ENCODE measurements around the gene USP49. TPM values are rescaled to one million over a fixed set of nuclear protein-coding genes. Genes with fewer than 3 reads are reported as not detected.

Gene USP49
- total and polyA plus RNA-seq, 2 of the 13 experiments (the other 11 are each of a cell fraction or from before 2014, with no cell fraction given): 2.9 to 4.3 TPM

- TF ChIP-seq, protein P1, sequence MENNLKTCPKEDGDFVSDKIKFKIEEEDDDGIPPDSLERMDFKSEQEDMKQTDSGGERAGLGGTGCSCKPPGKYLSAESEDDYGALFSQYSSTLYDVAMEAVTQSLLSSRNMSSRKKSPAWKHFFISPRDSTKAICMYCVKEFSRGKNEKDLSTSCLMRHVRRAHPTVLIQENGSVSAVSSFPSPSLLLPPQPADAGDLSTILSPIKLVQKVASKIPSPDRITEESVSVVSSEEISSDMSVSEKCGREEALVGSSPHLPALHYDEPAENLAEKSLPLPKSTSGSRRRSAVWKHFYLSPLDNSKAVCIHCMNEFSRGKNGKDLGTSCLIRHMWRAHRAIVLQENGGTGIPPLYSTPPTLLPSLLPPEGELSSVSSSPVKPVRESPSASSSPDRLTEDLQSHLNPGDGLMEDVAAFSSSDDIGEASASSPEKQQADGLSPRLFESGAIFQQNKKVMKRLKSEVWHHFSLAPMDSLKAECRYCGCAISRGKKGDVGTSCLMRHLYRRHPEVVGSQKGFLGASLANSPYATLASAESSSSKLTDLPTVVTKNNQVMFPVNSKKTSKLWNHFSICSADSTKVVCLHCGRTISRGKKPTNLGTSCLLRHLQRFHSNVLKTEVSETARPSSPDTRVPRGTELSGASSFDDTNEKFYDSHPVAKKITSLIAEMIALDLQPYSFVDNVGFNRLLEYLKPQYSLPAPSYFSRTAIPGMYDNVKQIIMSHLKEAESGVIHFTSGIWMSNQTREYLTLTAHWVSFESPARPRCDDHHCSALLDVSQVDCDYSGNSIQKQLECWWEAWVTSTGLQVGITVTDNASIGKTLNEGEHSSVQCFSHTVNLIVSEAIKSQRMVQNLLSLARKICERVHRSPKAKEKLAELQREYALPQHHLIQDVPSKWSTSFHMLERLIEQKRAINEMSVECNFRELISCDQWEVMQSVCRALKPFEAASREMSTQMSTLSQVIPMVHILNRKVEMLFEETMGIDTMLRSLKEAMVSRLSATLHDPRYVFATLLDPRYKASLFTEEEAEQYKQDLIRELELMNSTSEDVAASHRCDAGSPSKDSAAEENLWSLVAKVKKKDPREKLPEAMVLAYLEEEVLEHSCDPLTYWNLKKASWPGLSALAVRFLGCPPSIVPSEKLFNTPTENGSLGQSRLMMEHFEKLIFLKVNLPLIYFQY (CRISPR knock-in tag; IDR thresholded peaks at IDR 0.05; ENCODE audit: borderline replicate concordance): no peak
- no peak for TF ChIP-seq HES4 (CRISPR knock-in tag; IDR thresholded peaks at IDR 0.05; ENCODE audit: borderline replicate concordance)
- no peak for TF ChIP-seq MBNL3 (CRISPR knock-in tag; conservative IDR thresholded peaks at IDR 0.05)
- peak; percentile 26; the same call in 1 of the 2 replicates for TF ChIP-seq FLYWCH1 (CRISPR knock-in tag; IDR thresholded peaks at IDR 0.05)
- peak; percentile 99 for TF ChIP-seq ZNF264 (CRISPR knock-in tag; IDR thresholded peaks at IDR 0.05)
- TF ChIP-seq ZNF557 (CRISPR knock-in tag; IDR thresholded peaks at IDR 0.05): no peak; the same call in 1 of the 2 replicates
- TF ChIP-seq, protein P2, sequence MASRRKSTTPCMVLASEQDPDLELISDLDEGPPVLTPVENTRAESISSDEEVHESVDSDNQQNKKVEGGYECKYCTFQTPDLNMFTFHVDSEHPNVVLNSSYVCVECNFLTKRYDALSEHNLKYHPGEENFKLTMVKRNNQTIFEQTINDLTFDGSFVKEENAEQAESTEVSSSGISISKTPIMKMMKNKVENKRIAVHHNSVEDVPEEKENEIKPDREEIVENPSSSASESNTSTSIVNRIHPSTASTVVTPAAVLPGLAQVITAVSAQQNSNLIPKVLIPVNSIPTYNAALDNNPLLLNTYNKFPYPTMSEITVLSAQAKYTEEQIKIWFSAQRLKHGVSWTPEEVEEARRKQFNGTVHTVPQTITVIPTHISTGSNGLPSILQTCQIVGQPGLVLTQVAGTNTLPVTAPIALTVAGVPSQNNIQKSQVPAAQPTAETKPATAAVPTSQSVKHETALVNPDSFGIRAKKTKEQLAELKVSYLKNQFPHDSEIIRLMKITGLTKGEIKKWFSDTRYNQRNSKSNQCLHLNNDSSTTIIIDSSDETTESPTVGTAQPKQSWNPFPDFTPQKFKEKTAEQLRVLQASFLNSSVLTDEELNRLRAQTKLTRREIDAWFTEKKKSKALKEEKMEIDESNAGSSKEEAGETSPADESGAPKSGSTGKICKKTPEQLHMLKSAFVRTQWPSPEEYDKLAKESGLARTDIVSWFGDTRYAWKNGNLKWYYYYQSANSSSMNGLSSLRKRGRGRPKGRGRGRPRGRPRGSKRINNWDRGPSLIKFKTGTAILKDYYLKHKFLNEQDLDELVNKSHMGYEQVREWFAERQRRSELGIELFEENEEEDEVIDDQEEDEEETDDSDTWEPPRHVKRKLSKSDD (CRISPR knock-in tag; IDR thresholded peaks at IDR 0.05; ENCODE audit: low read depth): peak; percentile 84; the same call in 1 of the 2 replicates
- no peak; the same call in none of the 2 replicates for TF ChIP-seq AHR (CRISPR knock-in tag; IDR thresholded peaks at IDR 0.05)
- TF ChIP-seq, protein P3, sequence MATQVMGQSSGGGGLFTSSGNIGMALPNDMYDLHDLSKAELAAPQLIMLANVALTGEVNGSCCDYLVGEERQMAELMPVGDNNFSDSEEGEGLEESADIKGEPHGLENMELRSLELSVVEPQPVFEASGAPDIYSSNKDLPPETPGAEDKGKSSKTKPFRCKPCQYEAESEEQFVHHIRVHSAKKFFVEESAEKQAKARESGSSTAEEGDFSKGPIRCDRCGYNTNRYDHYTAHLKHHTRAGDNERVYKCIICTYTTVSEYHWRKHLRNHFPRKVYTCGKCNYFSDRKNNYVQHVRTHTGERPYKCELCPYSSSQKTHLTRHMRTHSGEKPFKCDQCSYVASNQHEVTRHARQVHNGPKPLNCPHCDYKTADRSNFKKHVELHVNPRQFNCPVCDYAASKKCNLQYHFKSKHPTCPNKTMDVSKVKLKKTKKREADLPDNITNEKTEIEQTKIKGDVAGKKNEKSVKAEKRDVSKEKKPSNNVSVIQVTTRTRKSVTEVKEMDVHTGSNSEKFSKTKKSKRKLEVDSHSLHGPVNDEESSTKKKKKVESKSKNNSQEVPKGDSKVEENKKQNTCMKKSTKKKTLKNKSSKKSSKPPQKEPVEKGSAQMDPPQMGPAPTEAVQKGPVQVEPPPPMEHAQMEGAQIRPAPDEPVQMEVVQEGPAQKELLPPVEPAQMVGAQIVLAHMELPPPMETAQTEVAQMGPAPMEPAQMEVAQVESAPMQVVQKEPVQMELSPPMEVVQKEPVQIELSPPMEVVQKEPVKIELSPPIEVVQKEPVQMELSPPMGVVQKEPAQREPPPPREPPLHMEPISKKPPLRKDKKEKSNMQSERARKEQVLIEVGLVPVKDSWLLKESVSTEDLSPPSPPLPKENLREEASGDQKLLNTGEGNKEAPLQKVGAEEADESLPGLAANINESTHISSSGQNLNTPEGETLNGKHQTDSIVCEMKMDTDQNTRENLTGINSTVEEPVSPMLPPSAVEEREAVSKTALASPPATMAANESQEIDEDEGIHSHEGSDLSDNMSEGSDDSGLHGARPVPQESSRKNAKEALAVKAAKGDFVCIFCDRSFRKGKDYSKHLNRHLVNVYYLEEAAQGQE (IDR thresholded peaks at IDR 0.05; ENCODE audit: borderline replicate concordance in 1 of 2, low read depth in 1 of 2, low read length in 2 of 2): no peak; a peak in 1 of 4 replicates
- no peak for TF ChIP-seq ATAD3A (CRISPR knock-in tag; IDR thresholded peaks at IDR 0.05)
- 0 out of 2 replicates have a peak, but pooled peaks have one; percentile 11 for TF ChIP-seq ZNF615 (CRISPR knock-in tag; IDR thresholded peaks at IDR 0.05; ENCODE audit: borderline replicate concordance)
- TF ChIP-seq, protein P4, sequence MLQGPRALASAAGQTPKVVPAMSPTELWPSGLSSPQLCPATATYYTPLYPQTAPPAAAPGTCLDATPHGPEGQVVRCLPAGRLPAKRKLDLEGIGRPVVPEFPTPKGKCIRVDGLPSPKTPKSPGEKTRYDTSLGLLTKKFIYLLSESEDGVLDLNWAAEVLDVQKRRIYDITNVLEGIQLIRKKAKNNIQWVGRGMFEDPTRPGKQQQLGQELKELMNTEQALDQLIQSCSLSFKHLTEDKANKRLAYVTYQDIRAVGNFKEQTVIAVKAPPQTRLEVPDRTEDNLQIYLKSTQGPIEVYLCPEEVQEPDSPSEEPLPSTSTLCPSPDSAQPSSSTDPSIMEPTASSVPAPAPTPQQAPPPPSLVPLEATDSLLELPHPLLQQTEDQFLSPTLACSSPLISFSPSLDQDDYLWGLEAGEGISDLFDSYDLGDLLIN (CRISPR knock-in tag; IDR thresholded peaks at IDR 0.05; ENCODE audit: borderline replicate concordance): no peak
- TF ChIP-seq ZNF616 (CRISPR knock-in tag; IDR thresholded peaks at IDR 0.05; ENCODE audit: low read depth): no peak
- peak; percentile 68 for TF ChIP-seq ZFX (CRISPR knock-in tag; IDR thresholded peaks at IDR 0.05; ENCODE audit: low read depth)
- no peak for TF ChIP-seq SCMH1 (CRISPR knock-in tag; IDR thresholded peaks at IDR 0.05; ENCODE audit: borderline replicate concordance)
- TF ChIP-seq GPN1 (CRISPR knock-in tag; IDR thresholded peaks at IDR 0.05; ENCODE audit: borderline replicate concordance): 0 out of 2 replicates have a peak, but pooled peaks have one; percentile 58
Measured at GRCh38 chr6:41747256-41748101, 147.7 kb downstream of the USP49 start, which contains the start of gene PGC (continued).
